ENCODE data around the gene PAQR8. TPM values are rescaled to one million over a fixed set of nuclear protein-coding genes. Genes with fewer than 3 reads are reported as not detected.
A peak's percentile ranks its signal among the peaks of the same experiment; 100 is the strongest.

The PAQR8 gene
- total and polyA plus RNA-seq, 2 of the 13 experiments (the other 11 are each of a cell fraction or from before 2014, with no cell fraction given), result 37.7 to 50.7 TPM

- no peak for TF ChIP-seq TOPORS (CRISPR knock-in tag; IDR thresholded peaks at IDR 0.05)
- peak; percentile 41; the same call in 1 of the 2 replicates for TF ChIP-seq ZMYM4 (CRISPR knock-in tag; IDR thresholded peaks at IDR 0.05)
- no peak for TF ChIP-seq ZNF335 (CRISPR knock-in tag; IDR thresholded peaks at IDR 0.05)
- no peak for TF ChIP-seq ZXDC (CRISPR knock-in tag; IDR thresholded peaks at IDR 0.05)
- TF ChIP-seq ZNF280D (CRISPR knock-in tag; IDR thresholded peaks at IDR 0.05), result 0 out of 2 replicates have a peak, but pooled peaks have one; percentile 36
- peak; percentile 25; the same call in 1 of the 2 replicates for TF ChIP-seq GMEB1 (CRISPR knock-in tag; IDR thresholded peaks at IDR 0.05; ENCODE audit: borderline replicate concordance)
- no peak for TF ChIP-seq ZNF768 (CRISPR knock-in tag; IDR thresholded peaks at IDR 0.05)
- peak; percentile 56 for TF ChIP-seq POLR2G (IDR thresholded peaks at IDR 0.05; ENCODE audit: low read depth, low read length)
- TF ChIP-seq ATF5 (CRISPR knock-in tag; IDR thresholded peaks at IDR 0.05; ENCODE audit: low read depth), result no peak
- TF ChIP-seq FLYWCH1 (CRISPR knock-in tag; IDR thresholded peaks at IDR 0.05), result no peak
- TF ChIP-seq HNF4G (IDR thresholded peaks at IDR 0.05; ENCODE audit: borderline replicate concordance, low read depth, low read length), result peak; percentile 57; the same call in 1 of the 2 replicates
- TF ChIP-seq HNF4G (CRISPR knock-in tag; IDR thresholded peaks at IDR 0.05; ENCODE audit: borderline replicate concordance, low read depth), result no peak
- TF ChIP-seq ZNF7 (CRISPR knock-in tag; IDR thresholded peaks at IDR 0.05), result no peak
- TF ChIP-seq ZNF326 (CRISPR knock-in tag; IDR thresholded peaks at IDR 0.05; ENCODE audit: borderline replicate concordance), result no peak; the same call in 1 of the 2 replicates
- no peak for TF ChIP-seq ZBTB20 (CRISPR knock-in tag; IDR thresholded peaks at IDR 0.05; ENCODE audit: borderline replicate concordance, low read depth)
- TF ChIP-seq HBP1 (CRISPR knock-in tag; IDR thresholded peaks at IDR 0.05; ENCODE audit: low read depth), result no peak
- no peak for TF ChIP-seq ZUFSP (CRISPR knock-in tag; IDR thresholded peaks at IDR 0.05; ENCODE audit: borderline replicate concordance)
Observed at GRCh38 chr6:52363228-52363867, 1.4 kb downstream of the PAQR8 start (continued).
